ENCODE measurements around the gene APBA1. TPM values are rescaled to one million over a fixed set of nuclear protein-coding genes. Genes with fewer than 3 reads are reported as not detected.
A peak's percentile ranks its signal among the peaks of the same experiment; 100 is the strongest.

APBA1 gene
- polyA plus RNA-seq, 1 of the 3 experiments (the other 2 are of a cell fraction) = 3.1 TPM

GRCh38 chr9:69444021-69444420, 228.2 kb downstream of the APBA1 start (continued):
- TF ChIP-seq USF2 (IDR thresholded peaks at IDR 0.05; ENCODE audit: borderline replicate concordance, low read depth, low read length) = no peak
- TF ChIP-seq PBX3 (IDR thresholded peaks at IDR 0.05) = peak; percentile 50
- no peak for TF ChIP-seq ELF1 (IDR thresholded peaks at IDR 0.05)
- no peak for TF ChIP-seq EZH2phosphoT487 (IDR thresholded peaks at IDR 0.05; ENCODE audit: borderline replicate concordance, low read depth)

- Histone ChIP-seq H3F3A (replicated peaks; ENCODE audit: insufficient read depth) (no peaks in the 10 kb centered on the region), H3K9me3 (no peaks in the 10 kb centered on the region), H3K27ac (ENCODE audit: low read depth in 2 of 2, low read length in 1 of 2) (no peak overlapping the region), H2AFZ (ENCODE audit: low read depth) (no peak overlapping the region), H3K9ac (no peak overlapping the region), H4K20me1 (ENCODE audit: insufficient read depth) (no peaks in the 10 kb centered on the region), H3K4me3 (ENCODE audit: low read depth in 2 of 2, low read length in 1 of 2) (no peak overlapping the region), H3K36me3 (replicated peaks in 1 of 2; ENCODE audit: control insufficient read depth in 1 of 2, insufficient read depth in 2 of 2, low read length in 1 of 2) (no peaks in the 10 kb centered on the region), H3K9me2 (no peaks in the 10 kb centered on the region), H3K27me3 (ENCODE audit: insufficient read depth) (no peaks in the 10 kb centered on the region), H3K4me1 (ENCODE audit: control insufficient read depth in 1 of 2, insufficient read depth in 2 of 2, low read depth in 1 of 2, low read length in 1 of 2) (peaks cover 0 to 7% of the 10 kb centered on the region in 2 experiments; a peak in 2 of 4 replicates), H3K79me2 (ENCODE audit: insufficient read depth) (no peaks in the 10 kb centered on the region), H3K4me2 (no peak overlapping the region)
- ChIA-PET CTCF (interaction anchor here (1.3 kb wide), 1 partner anchor 21 kb away, joined by 4 read pairs; no protein-coding TSS in a partner anchor), POLR2A (no interaction called here)
- TF ChIP-seq CTCF (IDR thresholded peaks at IDR 0.05) (no peak), IRF3 (IDR thresholded peaks at IDR 0.05; ENCODE audit: low read depth, low read length) (no peak), CHD2 (IDR thresholded peaks at IDR 0.05; ENCODE audit: low read length, partially characterized antibody) (no peak), REST (IDR thresholded peaks at IDR 0.05; ENCODE audit: low read depth, low read length) (no peak), MAX (IDR thresholded peaks at IDR 0.05; ENCODE audit: low read depth) (no peak), TAF1 (IDR thresholded peaks at IDR 0.05; ENCODE audit: borderline replicate concordance, low read depth, low read length) (no peak), FOXJ3 (CRISPR knock-in tag; IDR thresholded peaks at IDR 0.05) (no peak), POLR2AphosphoS5 (IDR thresholded peaks at IDR 0.05; ENCODE audit: low read depth, low read length) (no peak), PBX3 (IDR thresholded peaks at IDR 0.05) (no peak), YY1 (IDR thresholded peaks at IDR 0.05; ENCODE audit: low read depth) (no peak), GATA2 (CRISPR knock-in tag; IDR thresholded peaks at IDR 0.05) (no peak), RCOR1 (IDR thresholded peaks at IDR 0.05; ENCODE audit: low read length) (no peak), USF1 (IDR thresholded peaks at IDR 0.05; ENCODE audit: borderline replicate concordance, low read depth) (no peak)
- WGBS (ENCODE audit: low lambda C conversion rate) = 92% methylated on average over 2 of the region's 3 CpGs
- DNase-seq = no peak
Measured at GRCh38 chr9:69443178-69443577, 229.0 kb downstream of the APBA1 start.
